Measurements from ENCODE around the gene SYNE2.

Gene SYNE2

DNA sequence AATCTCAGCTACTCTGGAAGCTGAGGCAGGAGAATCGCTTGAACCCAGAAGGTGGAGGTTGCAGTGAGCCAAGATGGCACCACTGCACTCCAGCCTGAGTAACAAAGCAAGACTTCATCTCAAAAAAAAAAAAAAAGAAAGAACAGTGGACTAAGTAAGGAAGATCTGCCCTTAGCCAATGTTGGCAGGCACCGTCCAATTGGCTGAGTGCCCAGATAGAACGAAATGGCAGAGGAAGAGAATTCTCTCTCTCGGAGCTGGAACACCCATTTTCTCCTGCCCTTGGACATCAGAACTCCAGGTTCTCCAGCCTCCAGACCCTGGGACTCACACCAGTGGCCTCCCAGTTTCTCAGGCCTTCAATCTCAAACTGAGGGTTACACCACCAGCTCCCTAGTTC, 391.5 kb downstream of the SYNE2 start:
- no peak overlapping the region for H3K4me3 ChIP-seq (ENCODE audit: low read depth, low read length)
- H3K79me2 ChIP-seq (ENCODE audit: control insufficient read depth, insufficient read depth, low read length, unreplicated experiment): no peaks in the 10 kb centered on the region
- H3K36me3 ChIP-seq (ENCODE audit: insufficient read depth, low read length): no peaks in the 10 kb centered on the region
- peaks cover 4% of the 10 kb centered on the region; the same call in 1 of the 2 replicates for H3K27me3 ChIP-seq (ENCODE audit: insufficient read depth, low read length)
- H3K27ac ChIP-seq (ENCODE audit: low read depth, low read length): no peak overlapping the region
- H3K4me1 ChIP-seq (ENCODE audit: control insufficient read depth, insufficient read depth, low read length, unreplicated experiment): no peaks in the 10 kb centered on the region
- no peak overlapping the region for H2AFZ ChIP-seq (ENCODE audit: low read length, unreplicated experiment)

DNA sequence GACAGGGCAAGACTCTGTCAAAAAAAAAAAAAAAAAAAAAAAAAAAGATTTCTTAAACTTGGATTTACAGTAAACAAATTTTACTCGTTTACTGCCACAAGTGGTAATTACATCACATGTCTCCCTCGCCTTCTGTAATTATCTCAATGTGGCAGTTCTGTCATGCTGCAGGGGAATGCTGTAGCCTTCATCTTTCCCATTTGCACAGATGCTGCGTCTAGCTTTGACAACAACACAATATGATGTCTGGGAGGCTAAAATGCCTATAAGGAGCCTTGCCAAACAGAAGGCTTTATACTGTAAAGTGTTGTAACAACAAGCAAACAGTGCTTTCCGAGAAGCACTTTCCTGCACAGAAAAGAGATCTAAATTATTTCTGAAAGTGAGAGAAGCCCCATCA, 392.7 kb downstream of the SYNE2 start:
- Histone ChIP-seq H3K27me3 (ENCODE audit: insufficient read depth, low read length) (no peaks in the 10 kb centered on the region), H3K79me2 (ENCODE audit: control insufficient read depth, insufficient read depth, low read length, unreplicated experiment) (no peaks in the 10 kb centered on the region), H2AFZ (ENCODE audit: low read length, unreplicated experiment) (no peak overlapping the region), H3K4me3 (ENCODE audit: low read depth, low read length) (no peak overlapping the region), H3K27ac (ENCODE audit: low read depth, low read length) (no peak overlapping the region), H3K36me3 (ENCODE audit: insufficient read depth, low read length) (no peaks in the 10 kb centered on the region), H3K4me1 (ENCODE audit: control insufficient read depth, insufficient read depth, low read length, unreplicated experiment) (no peaks in the 10 kb centered on the region)

DNA sequence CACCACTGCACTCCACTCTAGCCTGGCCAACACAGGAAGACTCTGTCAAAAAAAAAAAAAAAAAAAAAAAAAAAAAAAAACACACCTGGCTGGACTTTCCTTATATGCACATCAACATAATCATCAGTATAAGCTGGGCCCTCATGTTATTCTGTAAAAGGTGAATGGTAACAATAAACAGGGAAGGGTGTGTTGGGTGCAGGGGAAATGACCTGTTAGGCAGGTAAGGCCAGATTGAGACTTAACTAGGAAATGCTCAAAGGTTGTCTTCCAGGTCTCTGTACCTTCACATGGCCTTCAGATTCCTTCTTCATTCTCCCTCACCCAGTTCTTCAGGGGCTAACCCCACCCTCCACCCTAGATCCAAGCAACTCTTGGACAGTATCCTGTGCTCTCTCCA, 393.9 kb downstream of the SYNE2 start:
- H3K79me2 ChIP-seq (ENCODE audit: control insufficient read depth, insufficient read depth, low read length, unreplicated experiment): no peaks in the 10 kb centered on the region
- H2AFZ ChIP-seq (ENCODE audit: low read length, unreplicated experiment): no peak overlapping the region
- H3K4me1 ChIP-seq (ENCODE audit: control insufficient read depth, insufficient read depth, low read length, unreplicated experiment): no peaks in the 10 kb centered on the region
- H3K27me3 ChIP-seq (ENCODE audit: insufficient read depth, low read length): no peaks in the 10 kb centered on the region
- no peak overlapping the region for H3K27ac ChIP-seq (ENCODE audit: low read depth, low read length)
- no peak overlapping the region for H3K4me3 ChIP-seq (ENCODE audit: low read depth, low read length)
- no peaks in the 10 kb centered on the region for H3K36me3 ChIP-seq (ENCODE audit: insufficient read depth, low read length)

DNA sequence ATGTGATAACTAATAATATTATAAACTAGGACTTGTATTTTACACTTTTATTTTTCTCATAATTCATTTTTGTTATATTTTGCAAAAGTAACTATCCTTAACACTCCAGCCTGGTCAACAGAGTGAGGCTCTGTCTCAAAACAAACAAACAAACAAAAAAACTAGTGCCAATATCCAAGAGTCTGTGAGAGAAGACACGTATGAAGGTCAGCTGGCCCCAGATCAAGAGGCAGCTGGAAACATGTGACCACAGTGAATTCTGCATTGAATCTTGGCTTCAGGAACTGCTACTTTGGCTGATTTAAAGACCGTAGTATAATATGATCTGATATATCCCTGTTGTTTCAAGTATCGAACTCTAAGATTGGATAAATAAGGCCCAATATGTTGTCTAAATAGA, 394.4 kb downstream of the SYNE2 start:
- Histone ChIP-seq H3K4me1 (ENCODE audit: control insufficient read depth, insufficient read depth, low read length, unreplicated experiment) (no peaks in the 10 kb centered on the region), H2AFZ (ENCODE audit: low read length, unreplicated experiment) (no peak overlapping the region), H3K36me3 (ENCODE audit: insufficient read depth, low read length) (no peaks in the 10 kb centered on the region), H3K79me2 (ENCODE audit: control insufficient read depth, insufficient read depth, low read length, unreplicated experiment) (no peaks in the 10 kb centered on the region), H3K27ac (ENCODE audit: low read depth, low read length) (no peak overlapping the region), H3K27me3 (ENCODE audit: insufficient read depth, low read length) (no peaks in the 10 kb centered on the region), H3K4me3 (ENCODE audit: low read depth, low read length) (no peak overlapping the region)

DNA sequence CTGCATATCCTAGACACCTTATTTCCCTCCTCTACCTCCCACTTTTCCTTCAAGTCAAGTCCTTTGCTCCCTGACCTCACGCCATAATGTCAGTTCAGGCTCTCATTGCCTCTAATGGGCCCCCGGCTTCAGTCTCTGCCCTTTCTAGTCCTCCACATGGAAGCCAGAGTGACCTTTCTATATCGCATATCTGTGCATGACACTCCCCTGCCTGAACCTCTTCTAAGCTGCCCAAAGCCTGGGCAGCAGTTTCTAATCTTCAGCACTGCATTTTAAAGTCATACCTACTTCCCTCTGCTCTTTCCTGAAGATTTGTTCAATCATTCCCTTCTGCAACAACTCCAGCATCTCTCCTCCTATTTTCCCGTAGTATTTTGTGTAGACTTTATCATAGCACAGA, 395.9 kb downstream of the SYNE2 start:
- no peak overlapping the region for H3K4me3 ChIP-seq (ENCODE audit: low read depth, low read length)
- no peak overlapping the region for H2AFZ ChIP-seq (ENCODE audit: low read length, unreplicated experiment)
- H3K4me1 ChIP-seq (ENCODE audit: control insufficient read depth, insufficient read depth, low read length, unreplicated experiment): peaks cover 4% of the 10 kb centered on the region
- no peaks in the 10 kb centered on the region for H3K27me3 ChIP-seq (ENCODE audit: insufficient read depth, low read length)
- no peaks in the 10 kb centered on the region for H3K36me3 ChIP-seq (ENCODE audit: insufficient read depth, low read length)
- H3K79me2 ChIP-seq (ENCODE audit: control insufficient read depth, insufficient read depth, low read length, unreplicated experiment): no peaks in the 10 kb centered on the region
- H3K27ac ChIP-seq (ENCODE audit: low read depth, low read length): no peak overlapping the region

DNA sequence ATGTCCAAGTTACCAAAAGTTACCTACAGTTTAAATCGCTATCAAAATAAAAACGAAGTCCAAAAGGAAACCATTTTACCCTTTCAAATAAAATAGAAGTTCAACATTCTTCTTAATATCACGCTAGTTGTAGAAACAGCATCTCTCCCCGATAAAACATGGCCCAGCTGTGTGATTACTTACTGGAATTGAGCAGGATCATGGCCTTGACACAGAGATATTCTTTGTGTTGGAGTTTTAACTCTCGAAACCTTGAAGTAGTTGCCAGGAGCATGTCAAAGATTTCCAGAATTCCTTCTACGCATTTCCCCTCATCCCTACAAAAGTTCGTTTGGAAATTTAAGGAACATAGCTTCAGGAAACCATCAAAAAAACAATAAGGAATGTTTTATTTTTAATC, 396.6 kb downstream of the SYNE2 start:
- Histone ChIP-seq H3K27me3 (ENCODE audit: insufficient read depth, low read length) (no peaks in the 10 kb centered on the region), H3K27ac (ENCODE audit: low read depth, low read length) (no peak overlapping the region), H3K4me3 (ENCODE audit: low read depth, low read length) (no peak overlapping the region), H3K4me1 (ENCODE audit: control insufficient read depth, insufficient read depth, low read length, unreplicated experiment) (peaks cover 10% of the 10 kb centered on the region), H2AFZ (ENCODE audit: low read length, unreplicated experiment) (no peak overlapping the region), H3K36me3 (ENCODE audit: insufficient read depth, low read length) (no peaks in the 10 kb centered on the region), H3K79me2 (ENCODE audit: control insufficient read depth, insufficient read depth, low read length, unreplicated experiment) (no peaks in the 10 kb centered on the region)

DNA sequence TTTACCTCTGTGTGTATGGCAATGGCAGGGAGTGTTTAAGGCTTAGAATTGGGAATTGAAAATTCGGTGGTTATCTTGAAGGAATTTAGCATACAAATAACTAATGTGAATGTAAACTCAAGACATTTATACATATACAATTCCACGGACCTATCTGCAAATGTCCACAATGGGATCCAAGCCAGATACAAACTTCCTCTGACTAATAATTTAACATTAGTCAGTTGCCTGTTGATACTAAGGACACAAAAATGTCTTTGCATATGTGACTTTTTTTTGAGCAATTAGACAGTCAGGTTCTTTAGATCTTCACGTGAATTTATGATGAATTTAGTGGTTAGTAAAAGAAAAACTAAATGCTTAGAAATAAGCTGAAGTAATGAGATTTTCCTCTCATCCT, 400.9 kb downstream of the SYNE2 start:
- no peaks in the 10 kb centered on the region for H3K79me2 ChIP-seq (ENCODE audit: control insufficient read depth, insufficient read depth, low read length, unreplicated experiment)
- peak overlapping the region; percentile 98 for H2AFZ ChIP-seq (ENCODE audit: low read length, unreplicated experiment)
- peak overlapping the region; percentile 65 for H3K4me3 ChIP-seq (ENCODE audit: low read depth, low read length)
- H3K27ac ChIP-seq (ENCODE audit: low read depth, low read length): 0 out of 2 replicates have a peak overlapping the region, but pooled peaks have one; percentile 45
- no peaks in the 10 kb centered on the region for H3K27me3 ChIP-seq (ENCODE audit: insufficient read depth, low read length)
- peaks cover 11% of the 10 kb centered on the region for H3K4me1 ChIP-seq (ENCODE audit: control insufficient read depth, insufficient read depth, low read length, unreplicated experiment)
- H3K36me3 ChIP-seq (ENCODE audit: insufficient read depth, low read length): no peaks in the 10 kb centered on the region

DNA sequence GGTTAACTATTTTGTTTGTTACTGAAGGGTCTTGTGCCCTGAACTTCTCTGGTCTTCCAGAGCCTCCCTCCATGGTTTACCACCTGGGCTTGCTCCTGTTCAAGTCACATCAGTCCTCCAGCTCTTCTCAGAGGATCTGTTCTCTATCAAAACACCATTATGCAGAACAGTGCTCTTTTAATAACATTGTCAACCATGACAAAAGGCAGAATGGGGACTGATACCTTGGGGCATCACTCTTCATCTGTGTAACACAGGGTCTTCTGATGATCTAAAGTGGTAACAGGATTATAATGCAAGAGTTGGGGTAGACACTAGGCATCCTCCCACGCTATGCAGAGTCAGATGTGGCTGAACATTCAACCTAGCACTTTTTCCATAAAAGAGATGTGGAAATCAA, 403.0 kb downstream of the SYNE2 start:
- H3K79me2 ChIP-seq (ENCODE audit: control insufficient read depth, insufficient read depth, low read length, unreplicated experiment): no peaks in the 10 kb centered on the region
- peaks cover 11% of the 10 kb centered on the region for H3K4me1 ChIP-seq (ENCODE audit: control insufficient read depth, insufficient read depth, low read length, unreplicated experiment)
- H3K36me3 ChIP-seq (ENCODE audit: insufficient read depth, low read length): no peaks in the 10 kb centered on the region
- no peak overlapping the region for H2AFZ ChIP-seq (ENCODE audit: low read length, unreplicated experiment)
- no peak overlapping the region for H3K27ac ChIP-seq (ENCODE audit: low read depth, low read length)
- no peak overlapping the region for H3K4me3 ChIP-seq (ENCODE audit: low read depth, low read length)
- no peaks in the 10 kb centered on the region for H3K27me3 ChIP-seq (ENCODE audit: insufficient read depth, low read length)

DNA sequence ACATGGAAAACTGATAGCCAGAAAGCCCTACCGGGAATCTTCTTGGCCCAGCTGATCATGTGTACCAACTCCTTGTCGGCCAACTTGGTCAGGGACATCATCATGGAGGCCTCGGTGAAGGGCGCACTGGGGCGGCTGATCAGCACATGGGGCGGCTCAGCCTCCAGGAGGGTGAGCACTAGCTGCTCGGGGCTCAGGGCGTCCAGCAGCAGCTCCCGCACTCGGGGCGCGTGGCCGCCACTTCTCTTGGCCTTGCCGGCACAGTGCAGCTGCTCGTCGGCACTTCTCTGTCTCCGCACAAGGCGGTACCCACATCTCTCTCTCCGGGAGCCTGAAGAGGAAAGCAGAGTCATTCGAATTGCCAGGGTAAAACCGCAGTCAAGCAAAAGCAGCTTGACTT, 407.6 kb downstream of the SYNE2 start:
- H3K27me3 ChIP-seq (ENCODE audit: insufficient read depth, low read length): no peaks in the 10 kb centered on the region
- no peaks in the 10 kb centered on the region for H3K79me2 ChIP-seq (ENCODE audit: control insufficient read depth, insufficient read depth, low read length, unreplicated experiment)
- no peak overlapping the region for H3K4me3 ChIP-seq (ENCODE audit: low read depth, low read length)
- no peaks in the 10 kb centered on the region for H3K4me1 ChIP-seq (ENCODE audit: control insufficient read depth, insufficient read depth, low read length, unreplicated experiment)
- H3K36me3 ChIP-seq (ENCODE audit: insufficient read depth, low read length): no peaks in the 10 kb centered on the region
- H2AFZ ChIP-seq (ENCODE audit: low read length, unreplicated experiment): no peak overlapping the region
- no peak overlapping the region for H3K27ac ChIP-seq (ENCODE audit: low read depth, low read length)

DNA sequence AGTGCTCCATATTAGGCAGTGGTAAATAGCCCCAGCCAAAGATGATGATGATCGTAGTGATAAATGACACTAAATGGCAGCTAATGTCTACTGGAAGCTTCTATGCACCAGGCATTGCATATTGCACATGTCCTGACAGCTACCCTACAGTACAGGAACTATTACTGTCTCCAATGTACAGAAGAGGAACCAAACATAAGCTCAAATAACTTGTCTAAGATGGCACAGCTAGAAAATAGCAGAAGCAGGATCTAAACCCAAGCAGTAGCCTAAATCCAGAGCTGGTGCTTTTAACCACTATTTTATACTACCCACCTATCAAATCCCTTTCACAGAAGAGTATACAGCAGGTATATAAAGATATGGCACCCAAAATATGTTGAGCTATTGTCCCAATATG, 412.4 kb downstream of the SYNE2 start:
- no peak overlapping the region for H3K4me3 ChIP-seq (ENCODE audit: low read depth, low read length)
- no peaks in the 10 kb centered on the region for H3K36me3 ChIP-seq (ENCODE audit: insufficient read depth, low read length)
- no peak overlapping the region for H2AFZ ChIP-seq (ENCODE audit: low read length, unreplicated experiment)
- H3K27me3 ChIP-seq (ENCODE audit: insufficient read depth, low read length): no peaks in the 10 kb centered on the region
- H3K4me1 ChIP-seq (ENCODE audit: control insufficient read depth, insufficient read depth, low read length, unreplicated experiment): peaks cover 9% of the 10 kb centered on the region
- no peak overlapping the region for H3K27ac ChIP-seq (ENCODE audit: low read depth, low read length)
- no peaks in the 10 kb centered on the region for H3K79me2 ChIP-seq (ENCODE audit: control insufficient read depth, insufficient read depth, low read length, unreplicated experiment)

DNA sequence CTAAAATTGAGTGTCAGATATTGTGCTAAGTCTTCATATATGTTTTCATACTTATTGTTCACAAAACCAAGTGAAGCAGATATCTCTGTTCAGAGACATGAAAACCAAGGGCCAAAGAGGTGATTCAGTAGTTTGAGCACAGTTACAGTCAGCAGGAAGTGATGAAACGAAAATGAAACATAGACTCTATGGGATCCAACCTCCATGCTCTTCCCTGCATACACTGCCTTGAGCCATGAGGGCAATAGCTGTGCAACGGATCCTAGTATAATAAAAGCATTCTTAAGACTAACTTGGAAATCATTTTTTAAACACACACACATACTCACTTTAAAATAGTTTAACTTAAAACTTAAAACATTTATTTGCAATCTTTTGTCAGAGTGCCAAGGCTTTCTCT, 413.4 kb downstream of the SYNE2 start:
- peak overlapping the region; percentile 37; the same call in 1 of the 2 replicates for H3K27ac ChIP-seq (ENCODE audit: low read depth, low read length)
- H3K27me3 ChIP-seq (ENCODE audit: insufficient read depth, low read length): no peaks in the 10 kb centered on the region
- no peaks in the 10 kb centered on the region for H3K36me3 ChIP-seq (ENCODE audit: insufficient read depth, low read length)
- peak overlapping the region; percentile 100 for H2AFZ ChIP-seq (ENCODE audit: low read length, unreplicated experiment)
- H3K79me2 ChIP-seq (ENCODE audit: control insufficient read depth, insufficient read depth, low read length, unreplicated experiment): no peaks in the 10 kb centered on the region
- H3K4me3 ChIP-seq (ENCODE audit: low read depth, low read length): peak overlapping the region; percentile 17; the same call in 1 of the 2 replicates
- peaks cover 9% of the 10 kb centered on the region for H3K4me1 ChIP-seq (ENCODE audit: control insufficient read depth, insufficient read depth, low read length, unreplicated experiment)
